LNCAP (cell line): ENCODE results near the gene GPC3.

Experiments used
- CTCF ChIP-seq: fragments of 450-650 bp; IDR thresholded peaks from 2 replicates; pipeline ENCODE4 v1.5.1; 2017; ENCODE audit warnings: mild to moderate bottlenecking

The GPC3 gene

GRCh38 chrX:133653358-133653757, 332.0 kb downstream of the GPC3 start:
- no peak for TF ChIP-seq CTCF

DNA sequence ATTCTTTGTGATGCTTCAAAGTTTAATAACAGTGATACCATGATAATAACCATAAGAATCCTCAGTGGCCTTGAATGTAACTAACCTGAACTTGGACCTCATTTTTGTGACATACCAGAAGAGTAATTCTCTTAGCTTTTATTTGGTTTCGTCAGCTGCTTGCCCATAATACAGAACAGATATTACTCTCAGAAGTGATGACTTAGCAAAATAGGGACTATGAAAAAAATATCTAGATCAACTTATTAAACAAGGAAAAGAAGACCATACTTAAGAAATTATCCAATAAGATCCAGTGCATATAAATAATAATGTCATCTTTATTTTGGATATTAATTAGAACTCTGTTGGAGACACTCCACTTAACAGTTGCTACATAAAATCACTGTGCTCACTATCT, 333.2 kb downstream of the GPC3 start:
- TF ChIP-seq CTCF: no peak

GRCh38 chrX:133650239-133650638, 335.2 kb downstream of the GPC3 start:
- no peak for TF ChIP-seq CTCF

DNA sequence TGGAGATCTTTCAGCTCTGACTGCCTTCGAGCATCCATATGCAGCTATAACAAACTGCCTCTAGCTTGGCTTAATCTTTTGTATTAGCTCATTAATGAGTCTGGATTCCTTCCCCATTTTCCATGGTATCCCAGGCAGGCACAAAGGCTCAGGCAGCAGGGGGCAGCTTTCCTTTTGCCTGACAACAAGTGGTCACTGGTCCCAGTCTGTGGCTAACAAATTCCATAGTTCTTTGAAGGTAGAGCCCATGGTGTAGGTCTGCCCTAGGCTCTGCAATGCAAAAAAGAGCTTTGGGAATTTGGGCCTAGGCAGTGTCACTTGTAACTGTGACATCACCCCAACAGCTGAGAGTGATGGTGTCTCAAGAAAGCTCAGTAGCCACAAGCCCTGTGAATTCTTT, 335.7 kb downstream of the GPC3 start:
- no peak; the same call in 1 of the 2 replicates for TF ChIP-seq CTCF

DNA sequence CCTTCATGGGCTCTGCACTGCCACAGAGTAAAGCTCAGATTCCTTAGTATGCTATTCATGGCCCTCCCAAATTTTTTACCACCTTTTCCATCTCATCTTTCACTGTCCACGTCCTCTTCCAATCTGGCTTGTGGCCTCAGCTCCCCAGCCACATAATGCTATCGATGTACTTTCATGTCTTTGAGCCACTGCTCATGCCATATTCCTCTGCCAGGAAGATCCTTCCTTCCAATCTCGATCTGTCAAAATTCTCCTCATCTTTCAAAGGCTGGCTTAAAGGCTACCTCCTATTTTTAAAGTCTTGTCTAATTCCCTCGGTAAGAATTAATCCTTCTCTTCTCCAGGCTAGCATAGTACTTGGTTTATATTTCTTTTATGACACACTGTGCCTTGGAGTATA, 336.8 kb downstream of the GPC3 start:
- no peak for TF ChIP-seq CTCF

- no peak for TF ChIP-seq CTCF
These were observed 338.7 kb downstream of the GPC3 start for GRCh38 chrX:133646719-133647116.

- TF ChIP-seq CTCF: no peak
These were observed 339.2 kb downstream of the GPC3 start for GRCh38 chrX:133645977-133646718.

GRCh38 chrX:133645256-133645655, 340.1 kb downstream of the GPC3 start:
- no peak for TF ChIP-seq CTCF
